B cell (primary cell): ENCODE data around the gene TNP2. TPM values are rescaled to one million over a fixed set of nuclear protein-coding genes. Genes with fewer than 3 reads are reported as not detected.
"Not testable (repeated sequence)": the region's sequence is repeated elsewhere in the genome, so short reads cannot be mapped to it uniquely, and the experiment has no call there.

Experiments
- ATAC-seq: fragments of 200-7000 bp; cut with Tn5 transposase; one replicate; pipeline ENCODE4 v1.10.0; 2021; ENCODE audit warnings: low read depth, mild to moderate bottlenecking, moderate number of reproducible peaks, moderate library complexity
- CTCF ChIA-PET: fragments of 350-600 bp; sonication (Branson Sonifier 250); formaldehyde crosslinking; loops from one replicate; lab custom pipeline; 2021; ENCODE audit warnings: antibody characterized with exemption, inconsistent platforms; lab: Charles Lee
- POLR2A ChIA-PET: fragments of 350-600 bp; sonication (Branson Sonifier 250); formaldehyde crosslinking; loops from one replicate; lab custom pipeline; 2021; ENCODE audit warnings: antibody characterized with exemption; lab: Charles Lee
- DNase-seq: peaks from one replicate; pipeline ENCODE4 v3.0.0; 2013
- H2AFZ ChIP-seq: 2 replicates; pipeline ENCODE4 v1.6.1; 2012; ENCODE audit warnings: mild to moderate bottlenecking, low read depth, low read length; ENCODE audit not compliant: insufficient read depth, poor library complexity, severe bottlenecking
- H3K27ac ChIP-seq, 2 donors: 1 replicate in 1 of 2; 2 replicates in 1 of 2; pipeline ENCODE4 v1.5.1; 2012 to 2013; ENCODE audit warnings: low read length in 2 of 2, mild to moderate bottlenecking in 2 of 2, moderate library complexity in 1 of 2
- H3K27me3 ChIP-seq, 4 experiments: fragments of 200-600 bp in 1 of 4; sonication (generic) in 1 of 4; replicated peaks in 1 of 4; 1 replicate in 2 of 4; 2 replicates in 2 of 4; pipeline versions ENCODE4 v1.6.1 to v1.7.0; 2013 to 2016; ENCODE audit warnings: low read length in 3 of 4, mild to moderate bottlenecking in 2 of 4, mixed read lengths in 1 of 4, moderate library complexity in 1 of 4; ENCODE audit not compliant: insufficient read depth in 4 of 4, control insufficient read depth in 3 of 4; ENCODE audit errors: control extremely low read depth in 1 of 4
- H3K36me3 ChIP-seq, 2 experiments: replicated peaks in 1 of 2; 1 replicate in 1 of 2; 2 replicates in 1 of 2; pipeline versions ENCODE4 v1.6.1 to v1.7.1; 2013; ENCODE audit warnings: low read length in 1 of 2; ENCODE audit not compliant: insufficient read depth in 2 of 2, control insufficient read depth in 1 of 2; ENCODE audit errors: control extremely low read depth in 1 of 2, extremely low read depth in 1 of 2
- H3K4me1 ChIP-seq, 2 donors: fragments of 200-600 bp in 1 of 2; sonication (generic) in 1 of 2; 1 replicate in 1 of 2; 2 replicates in 1 of 2; pipeline versions ENCODE4 v1.5.1 to v1.6.1; 2013 to 2017; ENCODE audit warnings: low read length in 2 of 2; ENCODE audit not compliant: control insufficient read depth in 2 of 2, insufficient read depth in 2 of 2
- H3K4me2 ChIP-seq: replicated peaks from 2 replicates; pipeline ENCODE3; 2012; ENCODE audit warnings: mild to moderate bottlenecking, low read depth, low read length; ENCODE audit not compliant: poor library complexity, severe bottlenecking
- H3K4me3 ChIP-seq, 5 experiments: fragments of 200-600 bp in 1 of 5; sonication (generic) in 1 of 5; 1 replicate in 3 of 5; 2 replicates in 2 of 5; pipeline versions ENCODE4 v1.5.1 to v1.7.0; 2011 to 2016; ENCODE audit warnings: low read length in 4 of 5, mild to moderate bottlenecking in 4 of 5, low read depth in 2 of 5, control low read depth in 1 of 5, moderate library complexity in 1 of 5; ENCODE audit not compliant: insufficient read depth in 1 of 5; ENCODE audit errors: control extremely low read depth in 1 of 5, extremely low read depth in 1 of 5
- H3K79me2 ChIP-seq: fragments of 200-600 bp; sonication (generic); one replicate; pipeline ENCODE4 v1.6.0; 2016; ENCODE audit warnings: low read length; ENCODE audit not compliant: control insufficient read depth, insufficient read depth
- H3K9ac ChIP-seq: fragments of 200-600 bp; sonication (generic); 2 replicates; pipeline ENCODE4 v1.6.1; 2017; ENCODE audit warnings: mild to moderate bottlenecking, low read length, moderate library complexity
- H3K9me3 ChIP-seq, 3 donors: one replicate each; pipeline versions ENCODE4 v1.6.1 to v1.7.1; 2013; ENCODE audit warnings: low read length in 2 of 3; ENCODE audit not compliant: control insufficient read depth in 2 of 3, insufficient read depth in 1 of 3; ENCODE audit errors: control extremely low read depth in 1 of 3
- H4K20me1 ChIP-seq: 2 replicates; pipeline ENCODE4 v1.6.0; 2012; ENCODE audit warnings: mild to moderate bottlenecking, low read length; ENCODE audit not compliant: insufficient read depth, control insufficient read depth, poor library complexity, severe bottlenecking
- H3K27ac Mint-ChIP-seq: one replicate; pipeline ENCODE4 v1.8.0; 2021; ENCODE audit warnings: mixed read lengths
- H3K27me3 Mint-ChIP-seq: one replicate; pipeline ENCODE4 v1.8.0; 2021; ENCODE audit warnings: mixed read lengths
- H3K4me1 Mint-ChIP-seq: one replicate; pipeline ENCODE4 v1.8.0; 2021; ENCODE audit warnings: mixed read lengths
- H3K4me3 Mint-ChIP-seq: one replicate; pipeline ENCODE4 v1.8.0; 2021; ENCODE audit warnings: mixed read lengths
- H3K9me3 Mint-ChIP-seq: one replicate; pipeline ENCODE4 v1.8.0; 2022; ENCODE audit warnings: mixed read lengths; ENCODE audit not compliant: insufficient read depth
- CTCF ChIP-seq: fragments of 200-600 bp; IDR thresholded peaks from one replicate; pipeline ENCODE4 v1.8.0; 2022; ENCODE audit warnings: antibody characterized with exemption, mild to moderate bottlenecking
- EZH2 ChIP-seq: IDR thresholded peaks from 2 replicates; pipeline ENCODE4 v1.6.1; 2012; ENCODE audit warnings: borderline replicate concordance, low read depth, mild to moderate bottlenecking, moderate library complexity, low read length; ENCODE audit not compliant: insufficient read depth, poor library complexity, severe bottlenecking
- WGBS: methylation state at CpG from one replicate; pipeline ENCODE4 v1.1.5; 2013; ENCODE audit warnings: missing lambda C conversion rate; ENCODE audit not compliant: insufficient coverage; 5-methylcytosine and 5-hydroxymethylcytosine counted together
- intact Hi-C: fragments of 100-400 bp; cut with micrococcal nuclease; formaldehyde crosslinking; loops from one replicate; pipeline ENCODE4 v1.10.0; 2022
- polyA plus RNA-seq: library from polyadenylated mRNA; depleted of rRNA; stranded (reverse); fragments of >200 nt; gene quantifications from 2 replicates; pipeline ENCODE4 v1.2.3, GENCODE V29; 2012
- total RNA-seq, 2 donors: library from RNA; stranded (reverse); fragments of 120-200 nt in 1 of 2; gene quantifications; 1 replicate in 1 of 2; 2 replicates in 1 of 2; pipeline versions ENCODE4 v1.2.3 to v1.2.4, GENCODE V29; 2013 to 2022

Gene TNP2
- total and polyA plus RNA-seq, 2 donors (not counting 1 experiment from before 2014, with no cell fraction given) = not detected

- Histone ChIP-seq H3K4me3 (peak overlapping the region in 4 of 5 experiments; percentile 16 to 61 (median 42)), H4K20me1 (no peaks in the 10 kb centered on the region), H3K9ac (peak overlapping the region; percentile 59), H2AFZ (peak overlapping the region; percentile 82), H3K9me3 (no peaks in the 10 kb centered on the region), H3K4me1 (peaks cover 28 to 30% of the 10 kb centered on the region in 2 donors), H3K27me3 (no peaks in the 10 kb centered on the region), H3K36me3 (no peaks in the 10 kb centered on the region), H3K27ac (peak overlapping the region; percentile 72 to 85), H3K79me2 (no peaks in the 10 kb centered on the region), H3K4me2 (peak overlapping the region; percentile 90)
- Mint-ChIP-seq H3K4me3 (peak overlapping the region; percentile 83), H3K4me1 (peaks cover 34% of the 10 kb centered on the region), H3K9me3 (no peaks in the 10 kb centered on the region), H3K27ac (peak overlapping the region; percentile 93), H3K27me3 (no peaks in the 10 kb centered on the region)
- intact Hi-C loops = loop anchor here (1.0 to 2.0 kb wide), 4 partner anchors 16 to 146 kb away; partner anchors contain the start of gene SOCS1
- 8% methylated on average over 21 of the region's 21 CpGs for WGBS
- DNase-seq (peak; percentile 82), ATAC-seq (peak; percentile 92)
- CTCF ChIA-PET = interaction anchor here (0.6 to 2.1 kb wide), 11 partner anchors 8 to 261 kb away, joined by 3 to 24 read pairs (median 4); partner anchors contain the start of gene SOCS1
- TF ChIP-seq EZH2 = no peak
- POLR2A ChIA-PET = interaction anchor here (0.6 to 2.4 kb wide), 12 partner anchors 19 to 284 kb away, joined by 3 to 19 read pairs (median 4); partner anchors contain the start of gene SOCS1
Measured at GRCh38 chr16:11224894-11225676, 44.0 kb downstream of the TNP2 start.

GRCh38 chr16:11224096-11224893 lies 44.8 kb downstream of the TNP2 start:
- no peaks in the 10 kb centered on the region for H3K9me3 Mint-ChIP-seq
- intact Hi-C loops = loop anchor here (2.0 kb wide), 3 partner anchors 15 to 145 kb away; no protein-coding TSS in a partner anchor
- no peaks in the 10 kb centered on the region for H3K27me3 Mint-ChIP-seq
- H3K79me2 ChIP-seq = no peaks in the 10 kb centered on the region
- H3K27ac ChIP-seq = peak overlapping the region; percentile 72 to 85
- no peaks in the 10 kb centered on the region for H4K20me1 ChIP-seq
- POLR2A ChIA-PET = interaction anchor here (0.8 to 2.4 kb wide), 9 partner anchors 19 to 146 kb away, joined by 3 to 19 read pairs (median 5); partner anchors contain the start of gene SOCS1
- peaks cover 28 to 31% of the 10 kb centered on the region in 2 donors for H3K4me1 ChIP-seq
- DNase-seq (peak; percentile 65), ATAC-seq (peak; percentile 34)
- H3K36me3 ChIP-seq = no peaks in the 10 kb centered on the region
- H3K4me3 Mint-ChIP-seq = peak overlapping the region; percentile 83
- CTCF ChIA-PET = interaction anchor here (0.6 to 2.1 kb wide), 12 partner anchors 9 to 260 kb away, joined by 3 to 24 read pairs (median 4); partner anchors contain the start of gene SOCS1
- no peak overlapping the region for H3K9ac ChIP-seq
- no peaks in the 10 kb centered on the region for H3K27me3 ChIP-seq
- no peak for TF ChIP-seq EZH2
- no peak for TF ChIP-seq CTCF
- peaks cover 34% of the 10 kb centered on the region for H3K4me1 Mint-ChIP-seq
- H3K4me2 ChIP-seq = peak overlapping the region; percentile 90
- peak overlapping the region in 1 of 5 experiments; percentile 61 for H3K4me3 ChIP-seq
- H2AFZ ChIP-seq = peak overlapping the region; percentile 70
- 13% methylated on average over 17 of the region's 24 CpGs for WGBS
- H3K27ac Mint-ChIP-seq = peak overlapping the region; percentile 93
- peaks cover 0 to 1% (median 0%) of the 10 kb centered on the region in 3 donors for H3K9me3 ChIP-seq

- H3K4me2 ChIP-seq, DNase-seq, H2AFZ ChIP-seq, H3K9ac ChIP-seq, intact Hi-C loops, H3K27ac ChIP-seq, CTCF ChIA-PET, ATAC-seq, H3K27me3 Mint-ChIP-seq, H3K27me3 ChIP-seq, H3K36me3 ChIP-seq, H3K79me2 ChIP-seq, H3K4me3 Mint-ChIP-seq, H4K20me1 ChIP-seq, H3K27ac Mint-ChIP-seq, H3K4me3 ChIP-seq, POLR2A ChIA-PET: not testable (repeated sequence)
- WGBS = 100% methylated on average over 1 of the region's 2 CpGs
- Mint-ChIP-seq H3K9me3 (peaks cover 11% of the 10 kb centered on the region), H3K4me1 (peaks cover 22% of the 10 kb centered on the region)
- Histone ChIP-seq H3K9me3 (peaks cover 0 to 30% (median 13%) of the 10 kb centered on the region in 3 donors), H3K4me1 (peaks cover 23 to 30% of the 10 kb centered on the region in 2 donors)
Measured at GRCh38 chr16:11220507-11220906, 48.6 kb downstream of the TNP2 start.
